Measurements from ENCODE around the gene RAD51B. TPM values are rescaled to one million over a fixed set of nuclear protein-coding genes. Genes with fewer than 3 reads are reported as not detected.

RAD51B gene
- polyA plus RNA-seq, 3 donors = 3.6 to 11.6 (median 9.4) TPM

DNA sequence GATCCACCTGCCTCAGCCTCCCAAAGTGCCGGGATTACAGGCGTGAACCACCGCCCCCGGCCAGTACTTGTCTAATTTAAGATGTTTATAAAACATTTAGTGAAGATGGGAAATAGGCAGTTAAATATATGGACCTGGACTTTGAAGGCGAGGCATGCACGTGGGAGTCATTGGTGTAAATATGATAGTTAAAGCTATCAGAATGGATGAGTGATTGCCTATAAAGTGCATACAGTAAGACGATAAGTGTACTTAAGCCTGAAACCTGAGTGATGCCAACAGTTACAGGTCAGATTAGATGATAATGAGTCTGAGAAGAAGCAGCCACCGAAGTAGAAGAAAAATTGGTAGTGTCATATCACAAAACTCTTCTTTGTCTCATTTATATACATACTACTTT lies 11.5 kb downstream of the RAD51B start:
- Histone ChIP-seq H3K79me2 (ENCODE audit: insufficient read depth, low read length) (no peaks in the 10 kb centered on the region), H3K9me3 (replicated peaks in 1 of 2; ENCODE audit: control insufficient read depth in 1 of 2, insufficient read depth in 1 of 2, low read length in 2 of 2) (no peaks in the 10 kb centered on the region), H3K27me3 (ENCODE audit: control insufficient read depth in 2 of 2, insufficient read depth in 2 of 2, low read length in 2 of 2) (no peaks in the 10 kb centered on the region), H3K36me3 (replicated peaks in 1 of 2; ENCODE audit: control insufficient read depth in 1 of 2, insufficient read depth in 2 of 2, low read length in 2 of 2) (peaks cover 0 to 17% of the 10 kb centered on the region in 2 donors), H3K27ac (ENCODE audit: low read depth in 1 of 2, low read length in 2 of 2) (no peak overlapping the region), H3K4me2 (replicated peaks; ENCODE audit: extremely low read depth, low read length, poor library complexity, severe bottlenecking) (no peak overlapping the region), H2AFZ (ENCODE audit: insufficient read depth, low read depth, low read length, poor library complexity, severe bottlenecking) (no peak overlapping the region), H3K4me3 (replicated peaks in 1 of 3; ENCODE audit: low read depth in 2 of 3, low read length in 3 of 3) (no peak overlapping the region), H3K9ac (ENCODE audit: insufficient read depth, low read length, poor library complexity, severe bottlenecking) (no peak overlapping the region), H3K4me1 (ENCODE audit: control insufficient read depth in 1 of 2, insufficient read depth in 2 of 2, low read length in 2 of 2) (no peaks in the 10 kb centered on the region), H4K20me1 (ENCODE audit: insufficient read depth, low read length) (no peaks in the 10 kb centered on the region)
- H3K9me3 Mint-ChIP-seq = peaks cover 0 to 6% (median 3%) of the 10 kb centered on the region in 7 donors
- peaks cover 29 to 38% of the 10 kb centered on the region in 2 donors for H3K36me3 Mint-ChIP-seq
- H3K27ac Mint-ChIP-seq = no peak overlapping the region
- 98% methylated on average over 4 of the region's 8 CpGs for WGBS (ENCODE audit: insufficient coverage)
- H3K27me3 Mint-ChIP-seq (ENCODE audit: low read depth in 3 of 3) = peaks cover 0 to 3% (median 0%) of the 10 kb centered on the region in 3 donors
- TF ChIP-seq, protein P1, sequence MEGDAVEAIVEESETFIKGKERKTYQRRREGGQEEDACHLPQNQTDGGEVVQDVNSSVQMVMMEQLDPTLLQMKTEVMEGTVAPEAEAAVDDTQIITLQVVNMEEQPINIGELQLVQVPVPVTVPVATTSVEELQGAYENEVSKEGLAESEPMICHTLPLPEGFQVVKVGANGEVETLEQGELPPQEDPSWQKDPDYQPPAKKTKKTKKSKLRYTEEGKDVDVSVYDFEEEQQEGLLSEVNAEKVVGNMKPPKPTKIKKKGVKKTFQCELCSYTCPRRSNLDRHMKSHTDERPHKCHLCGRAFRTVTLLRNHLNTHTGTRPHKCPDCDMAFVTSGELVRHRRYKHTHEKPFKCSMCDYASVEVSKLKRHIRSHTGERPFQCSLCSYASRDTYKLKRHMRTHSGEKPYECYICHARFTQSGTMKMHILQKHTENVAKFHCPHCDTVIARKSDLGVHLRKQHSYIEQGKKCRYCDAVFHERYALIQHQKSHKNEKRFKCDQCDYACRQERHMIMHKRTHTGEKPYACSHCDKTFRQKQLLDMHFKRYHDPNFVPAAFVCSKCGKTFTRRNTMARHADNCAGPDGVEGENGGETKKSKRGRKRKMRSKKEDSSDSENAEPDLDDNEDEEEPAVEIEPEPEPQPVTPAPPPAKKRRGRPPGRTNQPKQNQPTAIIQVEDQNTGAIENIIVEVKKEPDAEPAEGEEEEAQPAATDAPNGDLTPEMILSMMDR (IDR thresholded peaks at IDR 0.05) = no peak
- H3K4me3 Mint-ChIP-seq = no peak overlapping the region
- H3K4me1 Mint-ChIP-seq = peaks cover 2% of the 10 kb centered on the region
- intact Hi-C loops (cut with micrococcal nuclease) = loop anchor here in 1 of 2 donors (10.0 kb wide), 1 partner anchor 104 kb away; no protein-coding TSS in a partner anchor
- no peak for DNase-seq

GRCh38 chr14:67833403-67833802 lies 13.8 kb downstream of the RAD51B start:
- no peak for DNase-seq
- H3K4me3 Mint-ChIP-seq = no peak overlapping the region
- no CpG with 5 or more reads among the region's 1 CpG for WGBS (ENCODE audit: insufficient coverage)
- Histone ChIP-seq H3K9ac (ENCODE audit: insufficient read depth, low read length, poor library complexity, severe bottlenecking) (no peak overlapping the region), H3K9me3 (replicated peaks in 1 of 2; ENCODE audit: control insufficient read depth in 1 of 2, insufficient read depth in 1 of 2, low read length in 2 of 2) (no peaks in the 10 kb centered on the region), H3K27me3 (ENCODE audit: control insufficient read depth in 2 of 2, insufficient read depth in 2 of 2, low read length in 2 of 2) (no peaks in the 10 kb centered on the region), H3K4me3 (replicated peaks in 1 of 3; ENCODE audit: low read depth in 2 of 3, low read length in 3 of 3) (no peak overlapping the region), H2AFZ (ENCODE audit: insufficient read depth, low read depth, low read length, poor library complexity, severe bottlenecking) (no peak overlapping the region), H3K4me2 (replicated peaks; ENCODE audit: extremely low read depth, low read length, poor library complexity, severe bottlenecking) (no peak overlapping the region), H3K79me2 (ENCODE audit: insufficient read depth, low read length) (no peaks in the 10 kb centered on the region), H3K4me1 (ENCODE audit: control insufficient read depth in 1 of 2, insufficient read depth in 2 of 2, low read length in 2 of 2) (peaks cover 0 to 9% of the 10 kb centered on the region in 2 donors), H3K27ac (ENCODE audit: low read depth in 1 of 2, low read length in 2 of 2) (no peak overlapping the region), H4K20me1 (ENCODE audit: insufficient read depth, low read length) (no peaks in the 10 kb centered on the region), H3K36me3 (replicated peaks in 1 of 2; ENCODE audit: control insufficient read depth in 1 of 2, insufficient read depth in 2 of 2, low read length in 2 of 2) (no peaks in the 10 kb centered on the region)
- H3K36me3 Mint-ChIP-seq = peaks cover 13 to 29% of the 10 kb centered on the region in 2 donors
- H3K27ac Mint-ChIP-seq = peak overlapping the region in 1 of 7 donors; percentile 46
- peaks cover 0 to 5% (median 3%) of the 10 kb centered on the region in 7 donors for H3K9me3 Mint-ChIP-seq
- H3K4me1 Mint-ChIP-seq = peaks cover 5% of the 10 kb centered on the region
- H3K27me3 Mint-ChIP-seq (ENCODE audit: low read depth in 3 of 3) = peaks cover 0 to 1% (median 0%) of the 10 kb centered on the region in 3 donors
- TF ChIP-seq, protein P1 (IDR thresholded peaks at IDR 0.05) = no peak
- intact Hi-C loops (cut with micrococcal nuclease) = loop anchor here in 1 of 2 donors (10.0 kb wide), 1 partner anchor 101 kb away; no protein-coding TSS in a partner anchor
